GM13976 (cell line): Measurements from ENCODE around the gene KRT82.

Experiments
- DNase-seq: peaks from one replicate; pipeline ENCODE4 v3.0.0; 2012; ENCODE audit warnings: low spot score
- CTCF ChIP-seq: IDR thresholded peaks from 2 replicates; pipeline ENCODE4 v1.5.1; 2012; ENCODE audit warnings: borderline replicate concordance, mild to moderate bottlenecking; ENCODE audit not compliant: insufficient read depth; ENCODE audit errors: extremely low read depth, missing control alignments, control extremely low read depth
- in situ Hi-C: fragments of 300-500 bp; cut with MboI; formaldehyde crosslinking; loops from one replicate; pipeline ENCODE4 v1.12.0; 2022; ENCODE audit warnings: low sequenced_read_pairs, mixed read lengths, inconsistent platforms; ENCODE audit not compliant: unreplicated experiment

The KRT82 gene

GRCh38 chr12:52370926-52371608, 35.1 kb downstream of the KRT82 start:
- in situ Hi-C loops: no loop called here
- no peak for TF ChIP-seq CTCF
- no peak for DNase-seq

- DNase-seq: no peak
- in situ Hi-C loops: no loop called here
- no peak for TF ChIP-seq CTCF
Observed at GRCh38 chr12:52369809-52370208, 36.3 kb downstream of the KRT82 start.

GRCh38 chr12:52369211-52369610, 36.9 kb downstream of the KRT82 start:
- DNase-seq: no peak
- no peak for TF ChIP-seq CTCF
- in situ Hi-C loops: no loop called here

GRCh38 chr12:52368508-52368907, 37.6 kb downstream of the KRT82 start:
- no peak for DNase-seq
- TF ChIP-seq CTCF: no peak
- in situ Hi-C loops: no loop called here

GRCh38 chr12:52367876-52368275, 38.3 kb downstream of the KRT82 start:
- in situ Hi-C loops: no loop called here
- DNase-seq: no peak
- no peak for TF ChIP-seq CTCF

GRCh38 chr12:52366738-52367485, 39.2 kb downstream of the KRT82 start, which contains the start of gene KRT85:
Gene KRT85 (minus strand): TSS chr12:52367481. CDS start chr12:52367405, 76 bp downstream.
- in situ Hi-C loops: no loop called here
- DNase-seq: no peak
- TF ChIP-seq CTCF: no peak
